HG03064 (cell line): ENCODE measurements around the gene THRSP.
A peak's percentile ranks its signal among the peaks of the same experiment; 100 is the strongest.
"Not testable (repeated sequence)": the region's sequence is repeated elsewhere in the genome, so short reads cannot be mapped to it uniquely, and the experiment has no call there.

ENCODE experiments used
- ATAC-seq: cut with Tn5 transposase; IDR thresholded peaks from one replicate; pipeline ENCODE4 v1.9.1; 2021; ENCODE audit warnings: low read depth; ENCODE audit not compliant: unreplicated experiment

Gene THRSP

GRCh38 chr11:78038697-78039313, 24.9 kb upstream of the THRSP start:
- no peak for ATAC-seq

- peak; percentile 6 for ATAC-seq
Observed at GRCh38 chr11:78039391-78039918, 24.2 kb upstream of the THRSP start.

GRCh38 chr11:78039919-78040671, 23.6 kb upstream of the THRSP start:
- ATAC-seq: peak; percentile 83

- no peak for ATAC-seq
Observed at GRCh38 chr11:78040691-78041379, 22.8 kb upstream of the THRSP start.

- ATAC-seq: not testable (repeated sequence)
Observed at GRCh38 chr11:78041380-78041719, 22.3 kb upstream of the THRSP start.

GRCh38 chr11:78041843-78042440, 21.7 kb upstream of the THRSP start:
- no peak for ATAC-seq

GRCh38 chr11:78044706-78045105, 19.0 kb upstream of the THRSP start:
- no peak for ATAC-seq

- no peak for ATAC-seq
Observed at GRCh38 chr11:78045851-78046485, 17.7 kb upstream of the THRSP start.

- no peak for ATAC-seq
Observed at GRCh38 chr11:78046486-78046854, 17.2 kb upstream of the THRSP start.

- no peak for ATAC-seq
Observed at GRCh38 chr11:78048561-78048960, 15.1 kb upstream of the THRSP start.

- no peak for ATAC-seq
Observed at GRCh38 chr11:78049348-78049747, 14.3 kb upstream of the THRSP start.

GRCh38 chr11:78050964-78051831, 12.5 kb upstream of the THRSP start:
- no peak for ATAC-seq

GRCh38 chr11:78054971-78055370, 8.7 kb upstream of the THRSP start:
- ATAC-seq: no peak

GRCh38 chr11:78056093-78056492, 7.6 kb upstream of the THRSP start:
- no peak for ATAC-seq

GRCh38 chr11:78057462-78058055, 6.1 kb upstream of the THRSP start:
- no peak for ATAC-seq

GRCh38 chr11:78059749-78060328, 3.8 kb upstream of the THRSP start:
- ATAC-seq: not testable (repeated sequence)

GRCh38 chr11:78060533-78060932, 3.1 kb upstream of the THRSP start:
- ATAC-seq: no peak

GRCh38 chr11:78061088-78061920, 2.4 kb upstream of the THRSP start:
- no peak for ATAC-seq
